B cell (primary cell): Measurements from ENCODE around the gene SEMA4G. TPM values are rescaled to one million over a fixed set of nuclear protein-coding genes. Genes with fewer than 3 reads are reported as not detected.

Experiments
- ATAC-seq: fragments of 200-7000 bp; cut with Tn5 transposase; one replicate; pipeline ENCODE4 v1.10.0; 2021; ENCODE audit warnings: low read depth, mild to moderate bottlenecking, moderate number of reproducible peaks, moderate library complexity
- CTCF ChIA-PET: fragments of 350-600 bp; sonication (Branson Sonifier 250); formaldehyde crosslinking; loops from one replicate; lab custom pipeline; 2021; ENCODE audit warnings: antibody characterized with exemption, inconsistent platforms; lab: Charles Lee
- POLR2A ChIA-PET: fragments of 350-600 bp; sonication (Branson Sonifier 250); formaldehyde crosslinking; loops from one replicate; lab custom pipeline; 2021; ENCODE audit warnings: antibody characterized with exemption; lab: Charles Lee
- DNase-seq: peaks from one replicate; pipeline ENCODE4 v3.0.0; 2013
- H2AFZ ChIP-seq: 2 replicates; pipeline ENCODE4 v1.6.1; 2012; ENCODE audit warnings: mild to moderate bottlenecking, low read depth, low read length; ENCODE audit not compliant: insufficient read depth, poor library complexity, severe bottlenecking
- H3K27ac ChIP-seq, 2 donors: 1 replicate in 1 of 2; 2 replicates in 1 of 2; pipeline ENCODE4 v1.5.1; 2012 to 2013; ENCODE audit warnings: low read length in 2 of 2, mild to moderate bottlenecking in 2 of 2, moderate library complexity in 1 of 2
- H3K27me3 ChIP-seq, 4 experiments: fragments of 200-600 bp in 1 of 4; sonication (generic) in 1 of 4; replicated peaks in 1 of 4; 1 replicate in 2 of 4; 2 replicates in 2 of 4; pipeline versions ENCODE4 v1.6.1 to v1.7.0; 2013 to 2016; ENCODE audit warnings: low read length in 3 of 4, mild to moderate bottlenecking in 2 of 4, mixed read lengths in 1 of 4, moderate library complexity in 1 of 4; ENCODE audit not compliant: insufficient read depth in 4 of 4, control insufficient read depth in 3 of 4; ENCODE audit errors: control extremely low read depth in 1 of 4
- H3K36me3 ChIP-seq, 2 experiments: replicated peaks in 1 of 2; 1 replicate in 1 of 2; 2 replicates in 1 of 2; pipeline versions ENCODE4 v1.6.1 to v1.7.1; 2013; ENCODE audit warnings: low read length in 1 of 2; ENCODE audit not compliant: insufficient read depth in 2 of 2, control insufficient read depth in 1 of 2; ENCODE audit errors: control extremely low read depth in 1 of 2, extremely low read depth in 1 of 2
- H3K4me1 ChIP-seq, 2 donors: fragments of 200-600 bp in 1 of 2; sonication (generic) in 1 of 2; 1 replicate in 1 of 2; 2 replicates in 1 of 2; pipeline versions ENCODE4 v1.5.1 to v1.6.1; 2013 to 2017; ENCODE audit warnings: low read length in 2 of 2; ENCODE audit not compliant: control insufficient read depth in 2 of 2, insufficient read depth in 2 of 2
- H3K4me2 ChIP-seq: replicated peaks from 2 replicates; pipeline ENCODE3; 2012; ENCODE audit warnings: mild to moderate bottlenecking, low read depth, low read length; ENCODE audit not compliant: poor library complexity, severe bottlenecking
- H3K4me3 ChIP-seq, 5 experiments: fragments of 200-600 bp in 1 of 5; sonication (generic) in 1 of 5; 1 replicate in 3 of 5; 2 replicates in 2 of 5; pipeline versions ENCODE4 v1.5.1 to v1.7.0; 2011 to 2016; ENCODE audit warnings: low read length in 4 of 5, mild to moderate bottlenecking in 4 of 5, low read depth in 2 of 5, control low read depth in 1 of 5, moderate library complexity in 1 of 5; ENCODE audit not compliant: insufficient read depth in 1 of 5; ENCODE audit errors: control extremely low read depth in 1 of 5, extremely low read depth in 1 of 5
- H3K79me2 ChIP-seq: fragments of 200-600 bp; sonication (generic); one replicate; pipeline ENCODE4 v1.6.0; 2016; ENCODE audit warnings: low read length; ENCODE audit not compliant: control insufficient read depth, insufficient read depth
- H3K9ac ChIP-seq: fragments of 200-600 bp; sonication (generic); 2 replicates; pipeline ENCODE4 v1.6.1; 2017; ENCODE audit warnings: mild to moderate bottlenecking, low read length, moderate library complexity
- H3K9me3 ChIP-seq, 3 donors: one replicate each; pipeline versions ENCODE4 v1.6.1 to v1.7.1; 2013; ENCODE audit warnings: low read length in 2 of 3; ENCODE audit not compliant: control insufficient read depth in 2 of 3, insufficient read depth in 1 of 3; ENCODE audit errors: control extremely low read depth in 1 of 3
- H4K20me1 ChIP-seq: 2 replicates; pipeline ENCODE4 v1.6.0; 2012; ENCODE audit warnings: mild to moderate bottlenecking, low read length; ENCODE audit not compliant: insufficient read depth, control insufficient read depth, poor library complexity, severe bottlenecking
- H3K27ac Mint-ChIP-seq: one replicate; pipeline ENCODE4 v1.8.0; 2021; ENCODE audit warnings: mixed read lengths
- H3K27me3 Mint-ChIP-seq: one replicate; pipeline ENCODE4 v1.8.0; 2021; ENCODE audit warnings: mixed read lengths
- H3K4me1 Mint-ChIP-seq: one replicate; pipeline ENCODE4 v1.8.0; 2021; ENCODE audit warnings: mixed read lengths
- H3K4me3 Mint-ChIP-seq: one replicate; pipeline ENCODE4 v1.8.0; 2021; ENCODE audit warnings: mixed read lengths
- H3K9me3 Mint-ChIP-seq: one replicate; pipeline ENCODE4 v1.8.0; 2022; ENCODE audit warnings: mixed read lengths; ENCODE audit not compliant: insufficient read depth
- CTCF ChIP-seq: fragments of 200-600 bp; IDR thresholded peaks from one replicate; pipeline ENCODE4 v1.8.0; 2022; ENCODE audit warnings: antibody characterized with exemption, mild to moderate bottlenecking
- EZH2 ChIP-seq: IDR thresholded peaks from 2 replicates; pipeline ENCODE4 v1.6.1; 2012; ENCODE audit warnings: borderline replicate concordance, low read depth, mild to moderate bottlenecking, moderate library complexity, low read length; ENCODE audit not compliant: insufficient read depth, poor library complexity, severe bottlenecking
- WGBS: methylation state at CpG from one replicate; pipeline ENCODE4 v1.1.5; 2013; ENCODE audit warnings: missing lambda C conversion rate; ENCODE audit not compliant: insufficient coverage; 5-methylcytosine and 5-hydroxymethylcytosine counted together
- intact Hi-C: fragments of 100-400 bp; cut with micrococcal nuclease; formaldehyde crosslinking; loops from one replicate; pipeline ENCODE4 v1.10.0; 2022
- polyA plus RNA-seq: library from polyadenylated mRNA; depleted of rRNA; stranded (reverse); fragments of >200 nt; gene quantifications from 2 replicates; pipeline ENCODE4 v1.2.3, GENCODE V29; 2012
- total RNA-seq, 2 donors: library from RNA; stranded (reverse); fragments of 120-200 nt in 1 of 2; gene quantifications; 1 replicate in 1 of 2; 2 replicates in 1 of 2; pipeline versions ENCODE4 v1.2.3 to v1.2.4, GENCODE V29; 2013 to 2022

SEMA4G gene
- total and polyA plus RNA-seq, 2 donors (not counting 1 experiment from before 2014, with no cell fraction given), result 0.84 to 0.96 TPM

GRCh38 chr10:101011517-101012423 lies 42.5 kb downstream of the SEMA4G start:
- ChIA-PET CTCF (interaction anchor here (0.9 to 2.1 kb wide), 7 partner anchors 7 to 341 kb away, joined by 3 to 16 read pairs (median 4); partner anchors contain the start of gene LZTS2), POLR2A (interaction anchor here (0.6 kb wide), 1 partner anchor 42 kb away, joined by 3 read pairs; the partner anchor contains the start of gene SEMA4G)
- H3K4me1 ChIP-seq, result peaks cover 8 to 13% of the 10 kb centered on the region in 2 donors
- H4K20me1 ChIP-seq, result no peaks in the 10 kb centered on the region
- H3K27me3 Mint-ChIP-seq, result peaks cover 20% of the 10 kb centered on the region
- H3K9ac ChIP-seq, result no peak overlapping the region
- peaks cover 0 to 24% (median 10%) of the 10 kb centered on the region in 4 experiments for H3K27me3 ChIP-seq
- no peaks in the 10 kb centered on the region for H3K9me3 Mint-ChIP-seq
- H3K4me2 ChIP-seq, result no peak overlapping the region
- no peak overlapping the region for H3K4me3 ChIP-seq
- 93% methylated on average over 17 of the region's 22 CpGs for WGBS
- no peak overlapping the region for H2AFZ ChIP-seq
- H3K36me3 ChIP-seq, result no peaks in the 10 kb centered on the region
- intact Hi-C loops, result loop anchor here (2.0 to 5.0 kb wide), 2 partner anchors 19 to 339 kb away; partner anchors contain the start of genes PDZD7 and SFXN3
- peaks cover 16% of the 10 kb centered on the region for H3K4me1 Mint-ChIP-seq
- DNase-seq, result no peak
- TF ChIP-seq EZH2 (no peak), CTCF (no peak)
- H3K9me3 ChIP-seq, result no peaks in the 10 kb centered on the region
- H3K4me3 Mint-ChIP-seq, result no peak overlapping the region
- no peak overlapping the region for H3K27ac ChIP-seq
- no peak for ATAC-seq
- no peak overlapping the region for H3K27ac Mint-ChIP-seq
- no peaks in the 10 kb centered on the region for H3K79me2 ChIP-seq
